WTC11 (cell line): Measurements from ENCODE around the gene FXN. TPM values are rescaled to one million over a fixed set of nuclear protein-coding genes. Genes with fewer than 3 reads are reported as not detected.
A peak's percentile ranks its signal among the peaks of the same experiment; 100 is the strongest.

Experiments used
- ATAC-seq: fragments of 200-7000 bp; cut with Tn5 transposase; 2 replicates; pipeline ENCODE4 v1.10.0; 2021; ENCODE audit warnings: mild to moderate bottlenecking, moderate library complexity
- CTCF ChIA-PET: fragments of 300-600 bp; sonication (Branson Sonifier 250); formaldehyde crosslinking; loops from one replicate; lab custom pipeline; 2021; ENCODE audit warnings: antibody characterized with exemption; lab: Charles Lee
- POLR2A ChIA-PET: fragments of 350-600 bp; sonication (Branson Sonifier 250); formaldehyde crosslinking; loops from one replicate; lab custom pipeline; 2021; ENCODE audit warnings: antibody characterized with exemption; lab: Charles Lee
- DNase-seq: peaks from one replicate; pipeline ENCODE4 v3.0.0; 2021; ENCODE audit warnings: low spot score
- H3K27ac Mint-ChIP-seq: 2 replicates; pipeline ENCODE4 v1.8.0; 2021; ENCODE audit warnings: mixed read lengths
- H3K27me3 Mint-ChIP-seq: 2 replicates; pipeline ENCODE4 v1.8.0; 2021; ENCODE audit warnings: low read depth, mild to moderate bottlenecking, moderate library complexity, mixed read lengths
- H3K36me3 Mint-ChIP-seq: 2 replicates; pipeline ENCODE4 v1.8.0; 2021; ENCODE audit warnings: mixed read lengths
- H3K4me1 Mint-ChIP-seq: 2 replicates; pipeline ENCODE4 v1.8.0; 2022; ENCODE audit warnings: mixed read lengths
- H3K4me3 Mint-ChIP-seq: 2 replicates; pipeline ENCODE4 v1.8.0; 2021; ENCODE audit warnings: mild to moderate bottlenecking, moderate library complexity, mixed read lengths
- H3K9me3 Mint-ChIP-seq: 2 replicates; pipeline ENCODE4 v1.8.0; 2021; ENCODE audit warnings: mixed read lengths
- ARID4B ChIP-seq: sonication (generic); formaldehyde crosslinking; IDR thresholded peaks from 2 replicates; pipeline ENCODE4 v1.8.0; 2023; ENCODE audit warnings: missing genetic modification reagents, mild to moderate bottlenecking, borderline replicate concordance
- FOXJ3 ChIP-seq: sonication (generic); formaldehyde crosslinking; IDR thresholded peaks from 2 replicates; pipeline ENCODE4 v1.9.0; 2021; ENCODE audit warnings: missing genetic modification reagents, mild to moderate bottlenecking, borderline replicate concordance
- FOXK1 ChIP-seq: sonication (generic); formaldehyde crosslinking; IDR thresholded peaks from 2 replicates; pipeline ENCODE4 v1.8.0; 2022; ENCODE audit warnings: mild to moderate bottlenecking, moderate library complexity, missing genetic modification reagents
- FOXP1 ChIP-seq: sonication (generic); formaldehyde crosslinking; IDR thresholded peaks from 2 replicates; pipeline ENCODE4 v1.8.0; 2022; ENCODE audit warnings: missing genetic modification reagents, mild to moderate bottlenecking, moderate library complexity, borderline replicate concordance
- FOXP4 ChIP-seq: sonication (generic); formaldehyde crosslinking; IDR thresholded peaks from 2 replicates; pipeline ENCODE4 v1.8.0; 2022; ENCODE audit warnings: mild to moderate bottlenecking, missing genetic modification reagents
- GRHL2 ChIP-seq: fragments of 250-450 bp; sonication (Bioruptor Pico); IDR thresholded peaks from 2 replicates; pipeline ENCODE4 v1.8.0; 2022; ENCODE audit warnings: mild to moderate bottlenecking, moderate library complexity; ENCODE audit not compliant: insufficient replicate concordance, severe bottlenecking
- HMGXB4 ChIP-seq: sonication (generic); formaldehyde crosslinking; IDR thresholded peaks from 2 replicates; pipeline ENCODE4 v1.8.1; 2023; ENCODE audit warnings: mild to moderate bottlenecking, moderate library complexity, missing genetic modification reagents
- KAT7 ChIP-seq: sonication (generic); formaldehyde crosslinking; IDR thresholded peaks from 2 replicates; pipeline ENCODE4 v1.8.1; 2023; ENCODE audit warnings: missing genetic modification reagents, mild to moderate bottlenecking, borderline replicate concordance
- MYBL2 ChIP-seq: sonication (generic); formaldehyde crosslinking; IDR thresholded peaks from 2 replicates; pipeline ENCODE4 v1.8.1; 2023; ENCODE audit warnings: mild to moderate bottlenecking, moderate library complexity, missing genetic modification reagents
- NR1H2 ChIP-seq: sonication (generic); formaldehyde crosslinking; IDR thresholded peaks from 2 replicates; pipeline ENCODE4 v1.9.0; 2021; ENCODE audit warnings: mild to moderate bottlenecking, moderate library complexity, missing genetic modification reagents
- NR3C1 ChIP-seq: sonication (generic); formaldehyde crosslinking; conservative IDR thresholded peaks from 2 replicates; pipeline ENCODE4 v1.8.1; 2023; ENCODE audit warnings: low read depth, mild to moderate bottlenecking, missing genetic modification reagents
- RORB ChIP-seq: fragments of 250-450 bp; sonication (Bioruptor Pico); IDR thresholded peaks from 2 replicates; pipeline ENCODE4 v1.9.0; 2021; ENCODE audit warnings: mild to moderate bottlenecking
- SMAD3 ChIP-seq: sonication (generic); formaldehyde crosslinking; IDR thresholded peaks from 2 replicates; pipeline ENCODE4 v1.8.0; 2022; ENCODE audit warnings: missing genetic modification reagents, mild to moderate bottlenecking, borderline replicate concordance
- SOX15 ChIP-seq: fragments of 250-450 bp; sonication (Bioruptor Pico); IDR thresholded peaks from 2 replicates; pipeline ENCODE4 v1.9.0; 2021; ENCODE audit warnings: mild to moderate bottlenecking
- TCF7 ChIP-seq: sonication (generic); formaldehyde crosslinking; IDR thresholded peaks from 2 replicates; pipeline ENCODE4 v1.8.0; 2022; ENCODE audit warnings: mild to moderate bottlenecking, low read depth, missing genetic modification reagents, moderate library complexity
- ZNF263 ChIP-seq: sonication (generic); formaldehyde crosslinking; IDR thresholded peaks from 2 replicates; pipeline ENCODE4 v1.8.1; 2022; ENCODE audit warnings: low read depth, mild to moderate bottlenecking, moderate library complexity, missing genetic modification reagents
- ZNF396 ChIP-seq: fragments of 250-450 bp; sonication (Bioruptor Pico); IDR thresholded peaks from 2 replicates; pipeline ENCODE4 v1.8.0; 2021; ENCODE audit warnings: mild to moderate bottlenecking, moderate library complexity, borderline replicate concordance
- ZNF416 ChIP-seq: fragments of 250-450 bp; sonication (Bioruptor Pico); IDR thresholded peaks from 2 replicates; pipeline ENCODE4 v1.9.0; 2021; ENCODE audit warnings: mild to moderate bottlenecking, inconsistent platforms
- total RNA-seq: library from RNA; stranded (reverse); gene quantifications from 3 replicates; pipeline ENCODE4 v1.2.3, GENCODE V29; 2021
- TF ChIP-seq, protein P1 (sequence below): sonication (generic); formaldehyde crosslinking; IDR thresholded peaks from 2 replicates; pipeline ENCODE4 v1.8.0; 2022; ENCODE audit warnings: mild to moderate bottlenecking, missing genetic modification reagents
- TF ChIP-seq, protein P2 (sequence below): fragments of 250-450 bp; sonication (Bioruptor Pico); IDR thresholded peaks from 2 replicates; pipeline ENCODE4 v1.9.0; 2021; ENCODE audit warnings: mild to moderate bottlenecking, borderline replicate concordance
- TF ChIP-seq, protein P3 (sequence below): fragments of 200-600 bp; IDR thresholded peaks from 2 replicates; pipeline ENCODE4 v1.8.0; 2022; ENCODE audit warnings: antibody characterized with exemption

FXN gene
- total RNA-seq, 1 experiment from 2014 or later: 30.6 TPM

GRCh38 chr9:69066955-69067354 lies 31.4 kb downstream of the FXN start:
- ATAC-seq (peak; percentile 82), DNase-seq (peak; percentile 72)
- H3K36me3 Mint-ChIP-seq: peaks cover 32% of the 10 kb centered on the region
- H3K27ac Mint-ChIP-seq: no peak overlapping the region
- no peaks in the 10 kb centered on the region for H3K27me3 Mint-ChIP-seq
- H3K4me1 Mint-ChIP-seq: peaks cover 32% of the 10 kb centered on the region
- CTCF ChIA-PET: interaction anchor here (0.7 to 1.5 kb wide), 5 partner anchors 10 to 156 kb away, joined by 4 to 9 read pairs (median 4); no protein-coding TSS in a partner anchor
- POLR2A ChIA-PET: interaction anchor here (0.6 to 0.7 kb wide), 2 partner anchors 14 to 95 kb away, joined by 3 read pairs; no protein-coding TSS in a partner anchor
- no peaks in the 10 kb centered on the region for H3K9me3 Mint-ChIP-seq
- no peak overlapping the region for H3K4me3 Mint-ChIP-seq
- TF ChIP-seq HMGXB4 (CRISPR knock-in tag) (0 out of 2 replicates have a peak, but pooled peaks have one; percentile 36), MYBL2 (CRISPR knock-in tag) (no peak), FOXP1 (peak; percentile 34; the same call in 1 of the 2 replicates)

DNA sequence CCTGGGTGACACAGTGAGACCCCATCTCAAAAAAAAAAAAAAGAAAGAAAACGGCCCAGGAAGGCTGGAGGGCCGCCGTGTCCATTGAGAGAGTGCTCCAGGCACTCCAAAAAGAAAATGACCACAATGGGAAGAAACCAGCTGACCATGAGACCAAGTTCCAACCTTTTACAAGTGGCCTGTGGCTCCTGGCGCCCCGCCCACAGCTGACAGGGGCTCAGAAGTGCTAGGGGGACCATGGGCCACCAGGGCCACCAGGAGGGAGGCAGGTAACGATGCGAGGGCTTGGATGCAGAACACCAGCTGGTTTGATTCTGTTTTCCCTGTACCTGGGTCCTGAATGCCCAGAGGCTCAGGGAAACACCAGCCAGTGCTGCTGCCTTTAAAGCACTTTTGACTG lies 34.6 kb downstream of the FXN start:
- H3K27ac Mint-ChIP-seq: no peak overlapping the region
- no peak overlapping the region for H3K4me3 Mint-ChIP-seq
- POLR2A ChIA-PET: no interaction called here
- CTCF ChIA-PET: interaction anchor here (0.6 kb wide), 1 partner anchor 1897 kb away, joined by 3 read pairs; no protein-coding TSS in a partner anchor
- H3K4me1 Mint-ChIP-seq: peaks cover 17% of the 10 kb centered on the region
- no peaks in the 10 kb centered on the region for H3K9me3 Mint-ChIP-seq
- ATAC-seq: no peak
- TF ChIP-seq SOX15 (CRISPR knock-in tag) (no peak), NR1H2 (CRISPR knock-in tag) (no peak), FOXK1 (CRISPR knock-in tag) (no peak), TCF7 (CRISPR knock-in tag) (no peak), ZNF416 (no peak), SMAD3 (no peak), FOXJ3 (CRISPR knock-in tag) (no peak), GRHL2 (CRISPR knock-in tag) (no peak), RORB (no peak), ARID4B (CRISPR knock-in tag) (no peak), ZNF396 (CRISPR knock-in tag) (no peak), NR3C1 (CRISPR knock-in tag) (no peak), KAT7 (CRISPR knock-in tag) (no peak), ZNF263 (no peak), FOXP4 (no peak)
- TF ChIP-seq, protein P1, sequence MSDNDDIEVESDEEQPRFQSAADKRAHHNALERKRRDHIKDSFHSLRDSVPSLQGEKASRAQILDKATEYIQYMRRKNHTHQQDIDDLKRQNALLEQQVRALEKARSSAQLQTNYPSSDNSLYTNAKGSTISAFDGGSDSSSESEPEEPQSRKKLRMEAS (CRISPR knock-in tag): no peak
- TF ChIP-seq, protein P2, sequence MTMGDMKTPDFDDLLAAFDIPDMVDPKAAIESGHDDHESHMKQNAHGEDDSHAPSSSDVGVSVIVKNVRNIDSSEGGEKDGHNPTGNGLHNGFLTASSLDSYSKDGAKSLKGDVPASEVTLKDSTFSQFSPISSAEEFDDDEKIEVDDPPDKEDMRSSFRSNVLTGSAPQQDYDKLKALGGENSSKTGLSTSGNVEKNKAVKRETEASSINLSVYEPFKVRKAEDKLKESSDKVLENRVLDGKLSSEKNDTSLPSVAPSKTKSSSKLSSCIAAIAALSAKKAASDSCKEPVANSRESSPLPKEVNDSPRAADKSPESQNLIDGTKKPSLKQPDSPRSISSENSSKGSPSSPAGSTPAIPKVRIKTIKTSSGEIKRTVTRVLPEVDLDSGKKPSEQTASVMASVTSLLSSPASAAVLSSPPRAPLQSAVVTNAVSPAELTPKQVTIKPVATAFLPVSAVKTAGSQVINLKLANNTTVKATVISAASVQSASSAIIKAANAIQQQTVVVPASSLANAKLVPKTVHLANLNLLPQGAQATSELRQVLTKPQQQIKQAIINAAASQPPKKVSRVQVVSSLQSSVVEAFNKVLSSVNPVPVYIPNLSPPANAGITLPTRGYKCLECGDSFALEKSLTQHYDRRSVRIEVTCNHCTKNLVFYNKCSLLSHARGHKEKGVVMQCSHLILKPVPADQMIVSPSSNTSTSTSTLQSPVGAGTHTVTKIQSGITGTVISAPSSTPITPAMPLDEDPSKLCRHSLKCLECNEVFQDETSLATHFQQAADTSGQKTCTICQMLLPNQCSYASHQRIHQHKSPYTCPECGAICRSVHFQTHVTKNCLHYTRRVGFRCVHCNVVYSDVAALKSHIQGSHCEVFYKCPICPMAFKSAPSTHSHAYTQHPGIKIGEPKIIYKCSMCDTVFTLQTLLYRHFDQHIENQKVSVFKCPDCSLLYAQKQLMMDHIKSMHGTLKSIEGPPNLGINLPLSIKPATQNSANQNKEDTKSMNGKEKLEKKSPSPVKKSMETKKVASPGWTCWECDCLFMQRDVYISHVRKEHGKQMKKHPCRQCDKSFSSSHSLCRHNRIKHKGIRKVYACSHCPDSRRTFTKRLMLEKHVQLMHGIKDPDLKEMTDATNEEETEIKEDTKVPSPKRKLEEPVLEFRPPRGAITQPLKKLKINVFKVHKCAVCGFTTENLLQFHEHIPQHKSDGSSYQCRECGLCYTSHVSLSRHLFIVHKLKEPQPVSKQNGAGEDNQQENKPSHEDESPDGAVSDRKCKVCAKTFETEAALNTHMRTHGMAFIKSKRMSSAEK (CRISPR knock-in tag): no peak
- TF ChIP-seq, protein P3, sequence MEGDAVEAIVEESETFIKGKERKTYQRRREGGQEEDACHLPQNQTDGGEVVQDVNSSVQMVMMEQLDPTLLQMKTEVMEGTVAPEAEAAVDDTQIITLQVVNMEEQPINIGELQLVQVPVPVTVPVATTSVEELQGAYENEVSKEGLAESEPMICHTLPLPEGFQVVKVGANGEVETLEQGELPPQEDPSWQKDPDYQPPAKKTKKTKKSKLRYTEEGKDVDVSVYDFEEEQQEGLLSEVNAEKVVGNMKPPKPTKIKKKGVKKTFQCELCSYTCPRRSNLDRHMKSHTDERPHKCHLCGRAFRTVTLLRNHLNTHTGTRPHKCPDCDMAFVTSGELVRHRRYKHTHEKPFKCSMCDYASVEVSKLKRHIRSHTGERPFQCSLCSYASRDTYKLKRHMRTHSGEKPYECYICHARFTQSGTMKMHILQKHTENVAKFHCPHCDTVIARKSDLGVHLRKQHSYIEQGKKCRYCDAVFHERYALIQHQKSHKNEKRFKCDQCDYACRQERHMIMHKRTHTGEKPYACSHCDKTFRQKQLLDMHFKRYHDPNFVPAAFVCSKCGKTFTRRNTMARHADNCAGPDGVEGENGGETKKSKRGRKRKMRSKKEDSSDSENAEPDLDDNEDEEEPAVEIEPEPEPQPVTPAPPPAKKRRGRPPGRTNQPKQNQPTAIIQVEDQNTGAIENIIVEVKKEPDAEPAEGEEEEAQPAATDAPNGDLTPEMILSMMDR: no peak
- DNase-seq: no peak
- no peaks in the 10 kb centered on the region for H3K27me3 Mint-ChIP-seq
- peaks cover 35% of the 10 kb centered on the region for H3K36me3 Mint-ChIP-seq
